NCI-H2196 treated with DMSO at 0.1 percent for 48 hours (cell line): ENCODE data around the gene NTN1.

Experiments used
- DNase-seq: peaks from one replicate; lab custom pipeline; 2025; ENCODE audit not compliant: unreplicated experiment; lab: John Stamatoyannopoulos, UW

NTN1 gene

DNA sequence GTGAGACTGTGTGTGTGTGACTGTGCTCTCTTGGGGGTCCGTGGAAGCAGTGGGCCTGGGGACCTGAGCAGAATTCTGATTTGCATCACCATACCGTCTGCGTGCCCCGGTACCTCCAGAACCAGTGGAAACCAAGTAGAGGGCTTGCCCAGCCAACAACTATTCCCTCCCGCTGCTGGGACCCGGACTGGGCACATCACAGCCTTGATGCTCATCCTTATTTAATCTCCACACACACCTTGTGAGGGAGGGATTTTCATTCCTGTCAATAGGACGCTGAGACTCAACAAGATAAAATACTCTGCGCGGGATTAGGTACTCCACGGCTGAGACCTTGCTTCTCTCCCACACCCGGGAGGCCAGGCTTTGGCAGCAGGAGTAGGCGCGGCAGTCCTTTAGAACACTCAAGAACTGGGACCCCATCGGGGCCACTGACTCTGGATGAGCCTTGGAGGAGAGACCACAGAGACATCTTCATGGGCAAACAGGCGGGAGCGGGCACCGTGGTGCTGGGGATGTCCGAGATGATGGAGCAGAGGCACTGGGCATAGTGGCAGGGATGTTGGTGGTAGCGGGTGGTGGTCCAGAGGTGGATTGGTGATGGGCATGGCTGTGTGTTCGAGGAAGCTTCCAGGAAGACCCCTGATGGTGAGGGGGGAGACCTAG is 208.0 kb downstream of the NTN1 start:
- no peak for DNase-seq

GRCh38 chr17:9229826-9230201 is 208.5 kb downstream of the NTN1 start:
- no peak for DNase-seq

DNA sequence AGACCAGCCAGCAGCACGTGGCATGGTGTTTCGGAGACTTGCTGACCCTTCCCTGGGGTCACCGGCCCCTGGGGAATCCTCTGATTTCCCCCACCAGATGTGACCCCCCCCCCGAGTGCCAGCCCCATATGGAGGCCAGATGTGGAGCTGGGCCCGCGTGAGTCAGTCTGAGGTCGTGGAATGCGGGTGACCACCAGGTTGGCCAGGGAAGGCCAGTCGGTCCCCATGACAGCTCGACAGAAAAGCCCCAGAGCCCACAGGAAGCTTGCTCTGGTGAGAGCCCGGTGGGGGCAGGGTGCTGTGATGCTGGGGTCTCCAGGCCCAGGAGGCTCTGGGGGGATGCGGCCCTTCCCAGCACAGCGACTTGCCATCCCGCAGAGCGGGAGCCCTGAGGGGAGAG is 209.0 kb downstream of the NTN1 start:
- DNase-seq = no peak

GRCh38 chr17:9230861-9231260 is 209.6 kb downstream of the NTN1 start:
- DNase-seq = no peak

DNA sequence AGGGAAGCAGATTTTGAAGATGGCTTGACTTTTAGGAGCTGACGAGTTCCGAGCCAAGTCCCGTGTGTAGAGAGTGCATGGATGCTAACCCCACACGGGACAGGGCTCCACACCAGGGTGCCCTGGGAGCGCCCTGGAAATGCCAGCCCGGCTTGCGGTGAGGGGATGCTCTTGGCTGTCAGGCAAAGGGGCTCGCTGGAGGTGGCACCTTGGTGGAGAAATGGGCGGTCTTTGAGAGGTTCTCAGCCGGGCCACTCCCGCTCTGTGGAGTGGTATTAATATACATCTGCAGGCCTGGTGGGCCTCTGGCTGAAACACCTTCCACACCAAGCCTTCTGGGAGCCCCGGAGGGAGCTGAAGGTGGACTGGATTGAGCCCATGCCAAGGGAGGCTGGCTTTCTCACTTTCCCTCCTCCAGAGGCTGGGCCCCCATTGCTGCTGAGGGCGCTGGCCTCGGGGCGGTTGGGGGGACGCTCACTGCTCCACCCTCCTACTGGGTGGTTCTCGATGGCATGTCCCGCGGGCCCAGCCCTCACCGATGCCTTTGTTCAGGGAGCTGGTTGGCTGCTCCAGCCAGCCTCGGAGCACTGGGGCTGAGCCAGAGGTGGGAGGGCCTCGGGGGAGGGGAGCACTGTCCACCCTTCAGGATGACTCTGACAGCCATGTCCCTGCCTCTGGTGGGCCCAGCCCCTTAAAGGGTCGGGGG is 210.3 kb downstream of the NTN1 start:
- no peak for DNase-seq

- DNase-seq = no peak
Observed at GRCh38 chr17:9232155-9232475, 210.8 kb downstream of the NTN1 start.

DNA sequence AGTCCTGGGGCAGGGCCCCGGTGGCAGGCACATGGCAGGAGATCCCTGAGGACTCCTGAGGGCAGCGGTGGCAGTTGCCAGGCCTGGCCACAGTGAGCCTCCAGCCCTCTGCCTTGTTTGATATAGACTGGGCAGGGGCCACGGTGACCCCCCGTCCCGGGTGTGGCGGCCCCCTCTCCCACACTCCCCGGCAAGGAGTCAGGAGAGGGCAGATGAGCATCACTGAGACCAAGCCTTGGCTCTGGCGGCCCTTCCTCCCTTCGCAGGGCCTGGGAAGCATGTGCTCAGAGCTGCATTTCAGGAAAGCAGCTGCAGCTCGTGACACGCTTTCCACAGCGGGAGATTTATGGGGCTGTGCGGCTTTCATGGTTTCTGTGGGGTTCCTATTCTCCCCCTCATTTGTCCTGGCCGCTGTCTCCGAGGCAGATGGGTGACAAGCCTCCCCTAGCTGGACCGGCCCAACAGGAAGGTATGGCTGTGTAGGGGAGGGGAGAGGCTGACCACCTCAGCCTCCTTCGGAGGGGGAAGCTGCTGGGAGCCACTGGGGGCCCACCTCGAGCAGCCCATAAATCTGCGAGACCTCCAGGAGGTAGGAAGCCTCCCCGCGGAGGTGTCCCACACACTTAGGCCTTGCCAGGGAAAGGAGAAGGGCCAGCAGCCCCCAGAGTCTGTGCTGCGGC is 211.4 kb downstream of the NTN1 start:
- no peak for DNase-seq

DNA sequence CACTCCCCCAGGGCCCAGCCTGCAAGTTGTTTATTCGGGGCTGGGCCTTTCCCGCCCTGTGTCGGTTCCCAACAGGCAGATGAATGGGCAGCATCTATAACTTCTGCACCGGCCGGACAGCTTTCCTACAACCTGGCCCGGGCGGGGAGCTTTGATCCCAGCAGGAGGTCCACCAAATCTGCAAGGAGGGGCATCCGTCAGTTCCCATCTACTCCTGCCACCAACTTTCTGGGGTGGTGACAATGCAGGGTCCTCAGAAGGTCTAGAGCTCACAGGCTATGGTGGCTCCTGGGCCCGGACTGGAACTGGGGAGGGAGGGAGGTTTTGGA is 211.9 kb downstream of the NTN1 start:
- DNase-seq = no peak

DNA sequence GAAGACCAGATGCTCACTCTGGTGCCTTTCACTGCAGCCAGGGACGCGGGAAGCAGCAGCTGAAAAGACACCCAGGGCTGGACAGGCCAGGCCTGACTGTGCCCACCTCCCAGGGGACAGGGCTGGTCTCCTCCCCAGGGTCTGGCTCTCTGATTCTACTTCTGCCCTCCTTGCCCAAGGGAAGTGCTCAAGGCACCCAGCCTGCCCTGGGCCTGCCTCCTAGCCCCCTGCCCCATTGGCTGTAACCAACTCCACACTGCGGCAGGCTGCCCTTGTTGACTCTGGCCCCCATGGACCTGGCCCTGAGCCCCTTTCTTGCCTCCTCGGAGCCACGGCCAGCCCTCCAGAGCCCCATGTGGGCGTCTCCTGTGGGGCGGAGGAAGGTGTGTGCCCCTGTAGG is 212.5 kb downstream of the NTN1 start:
- no peak for DNase-seq

GRCh38 chr17:9234389-9234945 is 213.2 kb downstream of the NTN1 start:
- DNase-seq = no peak

DNA sequence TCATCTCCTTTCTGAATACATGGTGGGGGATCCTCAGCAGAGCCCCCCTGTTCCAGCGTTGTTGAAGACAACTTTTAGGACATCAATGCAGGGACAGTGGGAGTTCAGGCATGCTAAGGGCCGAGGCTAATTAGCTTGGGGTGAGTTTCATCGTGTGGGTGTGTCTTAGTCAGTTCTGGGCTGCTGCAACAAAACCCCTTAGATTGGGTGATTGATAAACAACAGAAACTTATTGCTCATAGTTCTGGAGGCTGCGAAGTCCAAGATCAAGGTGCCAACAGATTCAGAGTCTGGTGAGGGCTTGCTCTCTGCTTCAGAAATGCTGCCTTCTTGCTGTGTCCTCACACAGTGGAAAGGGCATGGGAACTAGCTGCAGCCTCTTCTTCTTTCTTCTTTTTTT is 214.0 kb downstream of the NTN1 start:
- no peak for DNase-seq

GRCh38 chr17:9236286-9237052 is 215.2 kb downstream of the NTN1 start:
- no peak for DNase-seq

GRCh38 chr17:9237053-9237410 is 215.7 kb downstream of the NTN1 start:
- DNase-seq = no peak

GRCh38 chr17:9237661-9238301 is 216.5 kb downstream of the NTN1 start:
- DNase-seq = no peak

DNA sequence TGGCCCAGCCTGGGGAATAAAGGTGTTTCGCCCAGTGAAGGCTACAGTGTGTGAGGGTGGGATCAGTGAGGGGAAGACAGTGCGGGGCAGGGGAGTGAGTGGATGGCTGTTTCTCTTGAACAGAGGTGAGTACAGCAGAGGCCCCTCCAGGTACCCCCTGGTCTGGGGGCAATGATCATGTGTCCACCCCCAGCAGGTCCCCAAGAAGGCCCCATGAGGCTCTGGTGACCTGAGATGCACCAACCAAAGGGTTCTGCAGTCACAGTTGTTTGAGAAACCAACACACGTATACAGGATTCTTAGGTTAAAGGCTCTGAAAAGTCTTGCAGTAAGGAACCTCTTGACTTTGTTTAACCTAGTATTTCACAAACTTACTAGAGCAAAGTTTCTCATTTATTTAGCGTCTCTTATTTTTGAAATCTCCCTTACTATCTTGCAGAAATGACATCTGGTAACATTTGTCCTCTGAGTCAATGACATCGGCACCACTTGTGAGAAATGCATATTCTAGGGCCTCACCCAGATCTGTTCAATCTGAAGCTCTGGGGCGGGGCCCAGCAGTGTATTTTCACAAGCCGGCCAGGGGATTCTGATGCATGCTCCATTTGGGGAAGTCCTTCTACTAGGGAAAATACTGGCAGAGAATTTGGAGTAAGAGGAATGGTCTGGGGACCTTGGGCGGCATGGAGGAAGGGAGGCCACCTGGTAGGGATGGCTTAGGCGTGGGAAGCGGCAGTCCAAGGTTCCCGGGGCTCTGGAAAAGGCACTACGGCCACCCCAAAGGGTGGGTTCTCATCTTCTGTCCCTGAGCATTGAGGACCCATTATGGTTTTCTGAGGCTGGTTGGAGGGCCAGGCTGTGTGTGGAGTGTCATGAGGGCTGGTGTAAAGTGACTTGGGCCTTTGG is 217.3 kb downstream of the NTN1 start:
- no peak for DNase-seq

DNA sequence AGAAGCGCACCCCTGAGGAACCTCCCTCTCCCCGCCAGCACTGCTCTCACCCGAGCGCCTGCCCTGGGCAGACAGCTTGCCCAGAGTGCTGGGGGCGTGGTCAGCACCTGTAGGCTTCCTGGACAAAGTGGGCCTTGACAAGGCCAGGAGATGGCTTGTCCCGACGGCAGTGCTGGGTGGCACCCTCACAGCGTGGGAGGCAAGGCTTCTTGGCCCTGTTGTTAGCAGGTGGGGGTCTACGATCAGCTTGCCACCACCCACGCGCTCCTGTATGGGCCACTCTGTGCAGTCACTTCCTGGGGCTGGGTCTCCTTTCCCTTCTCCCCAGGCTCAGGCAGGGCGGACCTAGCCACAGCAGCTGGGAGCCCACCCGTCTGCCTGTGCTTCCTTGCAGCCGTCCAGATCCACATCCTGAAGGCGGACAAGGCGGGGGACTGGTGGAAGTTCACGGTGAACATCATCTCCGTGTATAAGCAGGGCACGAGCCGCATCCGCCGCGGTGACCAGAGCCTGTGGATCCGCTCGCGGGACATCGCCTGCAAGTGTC is 218.0 kb downstream of the NTN1 start:
- DNase-seq = no peak

GRCh38 chr17:9239793-9240658 is 218.7 kb downstream of the NTN1 start:
- no peak for DNase-seq

DNA sequence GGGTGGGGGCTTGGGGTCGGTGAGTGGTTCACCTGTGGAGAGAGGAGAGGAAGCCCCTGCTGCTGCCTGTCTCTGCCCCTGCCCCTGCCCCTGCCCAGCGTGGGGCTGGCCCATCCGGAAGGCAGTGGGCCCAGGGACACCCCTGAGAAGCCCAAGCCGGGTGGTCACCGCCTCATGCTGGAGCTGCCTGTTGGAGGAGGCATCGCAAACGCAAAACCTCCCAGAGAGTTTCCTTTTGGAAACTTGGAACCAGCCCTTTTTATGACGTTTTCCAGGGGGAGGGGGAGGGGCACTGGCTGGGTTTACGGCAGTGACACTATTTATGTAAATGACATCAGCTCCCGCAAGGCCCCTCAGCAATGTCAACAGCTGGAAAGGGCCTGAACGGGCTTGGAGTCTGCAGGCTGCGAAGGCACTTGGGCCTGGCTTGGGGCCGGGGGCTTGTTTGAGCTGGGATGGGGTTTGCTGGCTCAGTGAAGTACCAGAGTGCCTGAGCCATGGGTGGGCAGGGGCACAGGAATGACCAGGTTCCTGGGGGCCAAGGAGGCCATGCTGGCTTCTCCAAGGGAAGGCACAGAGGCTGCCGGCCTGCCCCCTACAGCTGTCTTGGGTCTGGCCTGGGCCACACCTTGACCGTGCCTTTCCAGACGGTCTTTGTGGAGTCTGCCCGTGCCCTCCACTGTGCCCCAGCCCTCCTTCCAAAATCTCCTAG is 219.5 kb downstream of the NTN1 start:
- DNase-seq = no peak
